ENCODE data around the gene CSAG1.
"Not testable (repeated sequence)": the region's sequence is repeated elsewhere in the genome, so short reads cannot be mapped to it uniquely, and the experiment has no call there.

The CSAG1 gene

DNA sequence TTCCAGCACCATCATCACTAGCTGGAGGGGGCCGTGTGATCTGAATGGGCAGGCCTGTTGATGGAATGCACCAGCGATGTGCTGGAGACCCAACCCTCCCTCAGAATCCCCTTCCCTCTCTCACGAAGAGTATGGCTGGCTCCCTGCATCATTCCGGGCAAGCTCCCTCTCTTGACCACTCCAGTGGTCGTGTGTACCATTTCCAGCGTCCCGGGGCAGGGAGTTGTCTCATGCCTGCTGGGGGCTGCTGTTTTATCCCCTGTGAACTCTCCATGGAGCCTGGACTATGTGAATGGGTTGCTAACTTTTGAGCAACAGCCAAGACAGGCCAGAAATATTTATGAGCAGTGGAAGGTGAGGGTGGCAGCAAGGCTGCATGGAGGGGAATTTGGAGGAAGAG is 8.1 kb downstream of the CSAG1 start:
- H3K27ac Mint-ChIP-seq = no peak overlapping the region
- H3K27me3 Mint-ChIP-seq = peaks cover 37% of the 10 kb centered on the region
- H3K36me3 Mint-ChIP-seq (ENCODE audit: low read depth) = no peaks in the 10 kb centered on the region
- DNase-seq = no peak
- no peaks in the 10 kb centered on the region for H3K4me1 Mint-ChIP-seq (ENCODE audit: low read depth)
- H3K9me3 Mint-ChIP-seq = no peaks in the 10 kb centered on the region
- no peak overlapping the region for H3K4me3 Mint-ChIP-seq

DNA sequence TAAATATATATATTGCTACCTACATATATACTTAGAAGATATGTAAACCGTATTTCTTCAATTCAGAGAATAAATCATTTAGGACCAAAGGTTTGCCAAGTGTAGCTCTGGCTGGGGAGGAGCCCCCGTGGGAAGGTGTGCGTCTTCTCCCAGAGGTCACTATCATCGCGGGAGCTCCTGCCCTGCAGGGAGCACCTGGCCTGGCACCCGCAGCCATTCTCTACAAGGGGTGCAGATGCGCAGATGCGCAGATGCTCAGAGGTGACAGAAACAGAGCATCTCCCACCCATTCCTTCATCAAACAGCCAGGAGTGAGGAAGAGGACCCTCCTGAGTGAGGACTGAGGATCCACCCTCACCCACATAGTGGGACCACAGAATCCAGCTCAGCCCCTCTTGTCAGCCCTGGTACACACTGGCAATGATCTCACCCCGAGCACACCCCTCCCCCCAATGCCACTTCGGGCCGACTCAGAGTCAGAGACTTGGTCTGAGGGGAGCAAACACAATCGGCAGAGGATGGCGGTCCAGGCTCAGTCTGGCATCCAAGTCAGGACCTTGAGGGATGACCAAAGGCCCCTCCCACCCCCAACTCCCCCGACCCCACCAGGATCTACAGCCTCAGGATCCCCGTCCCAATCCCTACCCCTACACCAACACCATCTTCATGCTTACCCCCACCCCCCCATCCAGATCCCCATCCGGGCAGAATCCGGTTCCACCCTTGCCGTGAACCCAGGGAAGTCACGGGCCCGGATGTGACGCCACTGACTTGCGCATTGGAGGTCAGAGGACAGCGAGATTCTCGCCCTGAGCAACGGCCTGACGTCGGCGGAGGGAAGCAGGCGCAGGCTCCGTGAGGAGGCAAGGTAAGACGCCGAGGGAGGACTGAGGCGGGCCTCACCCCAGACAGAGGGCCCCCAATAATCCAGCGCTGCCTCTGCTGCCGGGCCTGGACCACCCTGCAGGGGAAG is 19.4 kb downstream of the CSAG1 start, which contains the start of gene MAGEA2B:
TSS of gene MAGEA2B (plus strand) at position 814 of the 973 bp plus-strand sequence. CDS start 2,479 bp downstream, outside the sequence.
- H3K27me3 Mint-ChIP-seq; H3K4me1 Mint-ChIP-seq (ENCODE audit: low read depth); H3K36me3 Mint-ChIP-seq (ENCODE audit: low read depth); H3K4me3 Mint-ChIP-seq; H3K9me3 Mint-ChIP-seq; DNase-seq; H3K27ac Mint-ChIP-seq: not testable (repeated sequence)

DNA sequence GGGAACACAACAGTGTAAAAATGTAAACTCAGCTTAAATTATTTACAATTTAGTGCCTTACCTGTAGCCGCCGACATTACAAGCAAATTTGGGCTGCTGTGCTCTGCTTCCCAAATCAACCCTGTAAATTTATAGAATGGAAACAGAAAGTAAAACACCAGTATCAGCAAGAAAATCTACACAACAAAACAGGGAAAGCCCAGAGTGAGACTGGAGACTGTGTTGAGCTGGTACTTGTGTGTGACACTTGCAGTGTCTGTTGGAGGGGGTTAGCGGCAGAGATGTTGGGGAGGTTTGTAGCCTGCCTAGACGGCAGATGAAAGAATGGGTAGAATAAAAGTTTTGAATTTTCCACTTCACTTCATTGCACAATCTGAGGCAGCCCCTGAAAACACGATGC is 20.3 kb downstream of the CSAG1 start:
- not testable (repeated sequence) for H3K4me1 Mint-ChIP-seq (ENCODE audit: low read depth); H3K9me3 Mint-ChIP-seq; H3K4me3 Mint-ChIP-seq; DNase-seq; H3K27me3 Mint-ChIP-seq; H3K36me3 Mint-ChIP-seq (ENCODE audit: low read depth); H3K27ac Mint-ChIP-seq

DNA sequence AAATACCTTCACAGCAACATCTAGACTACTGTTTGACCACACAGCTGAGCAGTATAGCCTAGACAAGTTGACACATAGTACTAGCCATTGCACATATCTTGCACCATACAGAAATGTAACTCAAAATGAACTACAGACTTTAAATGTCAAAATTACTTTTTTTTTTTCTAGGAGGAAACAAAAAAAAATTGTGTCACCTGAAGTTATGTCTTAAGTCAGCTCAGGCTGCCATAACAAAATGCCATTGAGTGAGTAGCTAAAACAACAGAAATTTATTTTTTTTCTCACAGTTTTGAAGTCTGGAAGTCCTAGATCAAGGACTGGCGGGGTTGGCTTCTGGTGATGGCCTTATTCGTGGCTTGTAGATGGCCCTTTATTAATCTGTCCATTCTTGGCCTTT is 24.3 kb downstream of the CSAG1 start, which contains the start of gene CSAG2:
TSS of gene CSAG2 (minus strand) at position 101 of the 400 bp plus-strand sequence. CDS start 161 bp downstream, outside the sequence.
- H3K36me3 Mint-ChIP-seq (ENCODE audit: low read depth); H3K27ac Mint-ChIP-seq; H3K4me1 Mint-ChIP-seq (ENCODE audit: low read depth); DNase-seq; H3K27me3 Mint-ChIP-seq; H3K4me3 Mint-ChIP-seq; H3K9me3 Mint-ChIP-seq: not testable (repeated sequence)

DNA sequence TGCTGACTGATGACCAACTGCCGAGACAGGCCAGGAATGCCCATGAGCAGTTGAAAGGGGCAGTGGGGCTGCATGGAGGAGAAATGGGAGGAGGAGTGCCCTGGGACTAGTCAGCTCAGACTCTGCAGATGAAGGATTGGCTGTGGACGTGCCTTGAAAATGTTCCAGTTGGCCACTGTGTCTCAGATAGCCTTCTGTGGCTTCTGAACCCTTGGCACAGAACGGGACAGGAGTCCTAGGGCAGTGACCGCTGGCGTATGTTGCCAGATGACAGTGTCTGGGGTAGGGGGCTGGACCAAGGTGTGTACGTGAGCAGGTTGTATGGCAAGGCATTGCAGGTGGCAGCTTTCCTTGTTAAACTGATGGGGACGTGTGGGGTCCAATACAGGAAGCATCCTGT is 27.0 kb downstream of the CSAG1 start:
- not testable (repeated sequence) for H3K4me3 Mint-ChIP-seq; H3K4me1 Mint-ChIP-seq (ENCODE audit: low read depth); H3K36me3 Mint-ChIP-seq (ENCODE audit: low read depth); H3K27ac Mint-ChIP-seq; H3K27me3 Mint-ChIP-seq; DNase-seq; H3K9me3 Mint-ChIP-seq

DNA sequence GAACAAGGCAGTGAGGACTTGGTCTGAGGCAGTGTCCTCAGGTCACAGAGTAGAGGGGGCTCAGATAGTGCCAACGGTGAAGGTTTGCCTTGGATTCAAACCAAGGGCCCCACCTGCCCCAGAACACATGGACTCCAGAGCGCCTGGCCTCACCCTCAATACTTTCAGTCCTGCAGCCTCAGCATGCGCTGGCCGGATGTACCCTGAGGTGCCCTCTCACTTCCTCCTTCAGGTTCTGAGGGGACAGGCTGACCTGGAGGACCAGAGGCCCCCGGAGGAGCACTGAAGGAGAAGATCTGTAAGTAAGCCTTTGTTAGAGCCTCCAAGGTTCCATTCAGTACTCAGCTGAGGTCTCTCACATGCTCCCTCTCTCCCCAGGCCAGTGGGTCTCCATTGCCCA is 33.1 kb downstream of the CSAG1 start:
- DNase-seq; H3K27me3 Mint-ChIP-seq; H3K36me3 Mint-ChIP-seq (ENCODE audit: low read depth); H3K27ac Mint-ChIP-seq; H3K9me3 Mint-ChIP-seq; H3K4me3 Mint-ChIP-seq; H3K4me1 Mint-ChIP-seq (ENCODE audit: low read depth): not testable (repeated sequence)

DNA sequence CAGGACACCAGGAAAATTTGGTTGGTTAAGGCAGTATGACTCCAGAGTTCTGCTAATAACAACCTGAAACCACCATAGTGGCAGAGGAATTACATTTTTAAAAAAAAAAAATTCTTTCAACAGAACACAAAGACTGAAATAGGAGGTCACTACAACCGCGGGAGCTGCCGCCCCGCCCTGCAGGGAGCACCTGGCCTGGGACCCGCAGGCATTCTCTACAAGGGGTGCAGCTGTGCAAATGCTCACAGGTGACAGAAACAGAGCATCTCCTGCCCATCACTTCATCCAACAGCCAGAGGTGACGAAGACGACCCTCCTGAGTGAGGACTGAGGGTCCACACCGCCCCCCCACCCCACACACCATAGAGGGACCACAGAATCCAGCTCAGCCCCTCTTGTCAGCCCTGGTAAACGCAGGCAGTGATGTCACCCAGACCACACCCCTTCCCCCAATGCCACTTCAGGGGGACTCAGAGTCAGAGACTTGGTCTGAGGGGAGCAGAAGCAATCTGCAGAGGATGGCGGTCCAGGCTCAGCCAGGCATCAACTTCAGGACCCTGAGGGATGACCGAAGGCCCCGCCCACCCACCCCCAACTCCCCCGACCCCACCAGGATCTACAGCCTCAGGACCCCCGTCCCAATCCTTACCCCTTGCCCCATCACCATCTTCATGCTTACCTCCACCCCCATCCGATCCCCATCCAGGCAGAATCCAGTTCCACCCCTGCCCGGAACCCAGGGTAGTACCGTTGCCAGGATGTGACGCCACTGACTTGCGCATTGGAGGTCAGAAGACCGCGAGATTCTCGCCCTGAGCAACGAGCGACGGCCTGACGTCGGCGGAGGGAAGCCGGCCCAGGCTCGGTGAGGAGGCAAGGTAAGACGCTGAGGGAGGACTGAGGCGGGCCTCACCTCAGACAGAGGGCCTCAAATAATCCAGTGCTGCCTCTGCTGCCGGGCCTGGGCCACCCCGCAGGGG is 35.3 kb downstream of the CSAG1 start, which contains the start of gene MAGEA3:
TSS of gene MAGEA3 (plus strand) at position 843 of the 980 bp plus-strand sequence. CDS start 2,039 bp downstream, outside the sequence.
- not testable (repeated sequence) for H3K27ac Mint-ChIP-seq; DNase-seq; H3K9me3 Mint-ChIP-seq; H3K4me3 Mint-ChIP-seq; H3K27me3 Mint-ChIP-seq; H3K4me1 Mint-ChIP-seq (ENCODE audit: low read depth); H3K36me3 Mint-ChIP-seq (ENCODE audit: low read depth)

DNA sequence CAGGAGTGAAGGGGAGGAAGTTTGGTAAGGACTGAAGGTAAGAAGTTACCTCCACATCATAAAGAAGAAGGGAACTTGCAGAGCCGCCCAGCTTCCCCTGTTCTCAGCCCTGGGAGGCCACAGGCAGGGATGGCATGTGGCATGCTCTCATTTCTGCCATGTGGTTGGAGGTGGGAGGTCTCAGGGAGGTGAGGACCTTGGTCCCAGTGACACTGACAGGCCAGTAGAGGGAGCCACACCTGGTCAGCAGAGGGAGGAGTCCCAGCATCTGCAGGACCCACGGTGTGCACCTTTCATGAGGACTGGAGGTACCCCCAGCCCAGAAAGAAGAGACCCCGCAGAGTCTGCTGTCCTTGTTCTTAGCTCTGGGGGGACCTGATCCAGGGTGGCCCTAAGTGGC is 52.5 kb downstream of the CSAG1 start:
- DNase-seq, H3K27ac Mint-ChIP-seq: not testable (repeated sequence)

More for the DNA sequence above, 52.5 kb downstream of the CSAG1 start:
- not testable (repeated sequence) for H3K9me3 Mint-ChIP-seq; H3K4me1 Mint-ChIP-seq (ENCODE audit: low read depth); H3K36me3 Mint-ChIP-seq (ENCODE audit: low read depth); H3K4me3 Mint-ChIP-seq
- peaks cover 11% of the 10 kb centered on the region for H3K27me3 Mint-ChIP-seq

Data from activated T-cell treated with anti-CD3 and anti-CD28 coated beads, Interleukin-2, amount 50 U/mL, for 24 hours (primary cell).